ENCODE measurements around the gene RNPEP.
"Not testable (repeated sequence)": the region's sequence is repeated elsewhere in the genome, so short reads cannot be mapped to it uniquely, and the experiment has no call there.

Gene RNPEP

GRCh38 chr1:201982623-201983379, at the start of gene RNPEP:
TSS of gene RNPEP (plus strand) at chr1:201982648. CDS start at chr1:201982667, 19 bp downstream.
- peak; percentile 20 to 28 for DNase-seq (ENCODE audit: low read depth in 2 of 2)

- DNase-seq (ENCODE audit: low read depth in 2 of 2): no peak
These were observed 48.5 kb upstream of the RNPEP start for GRCh38 chr1:201933840-201934430.

DNA sequence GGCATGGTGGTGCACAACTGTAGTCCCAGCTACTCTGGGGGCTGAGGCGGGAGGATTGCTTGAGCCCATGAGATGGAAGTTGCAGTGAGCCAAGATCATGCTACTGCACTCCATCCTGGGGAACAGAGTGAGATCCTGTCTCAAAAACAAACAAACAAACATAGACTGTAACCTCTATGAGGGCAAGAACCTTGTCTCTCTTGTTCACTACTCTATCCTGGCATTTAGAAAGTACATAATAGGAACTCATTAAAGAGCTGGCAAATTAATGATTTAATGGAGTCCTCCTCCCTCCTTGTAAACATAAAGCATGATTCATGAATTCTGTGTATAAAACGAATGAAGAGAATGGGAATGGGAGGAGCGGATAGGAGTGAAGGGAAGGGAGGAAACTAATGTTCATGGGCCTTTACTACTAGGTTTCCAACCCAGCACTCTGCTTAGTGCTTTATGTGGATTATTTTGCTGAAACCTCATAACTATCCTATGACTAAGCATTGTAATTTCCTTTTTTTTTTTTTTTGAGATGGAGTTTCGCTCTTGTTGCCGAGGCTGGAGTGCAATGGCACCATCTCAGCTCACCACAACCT, 44.7 kb upstream of the RNPEP start:
- no peak for DNase-seq (ENCODE audit: low read depth in 2 of 2)

- no peak for DNase-seq (ENCODE audit: low read depth in 2 of 2)
These were observed 43.9 kb upstream of the RNPEP start for GRCh38 chr1:201938440-201939035.

DNA sequence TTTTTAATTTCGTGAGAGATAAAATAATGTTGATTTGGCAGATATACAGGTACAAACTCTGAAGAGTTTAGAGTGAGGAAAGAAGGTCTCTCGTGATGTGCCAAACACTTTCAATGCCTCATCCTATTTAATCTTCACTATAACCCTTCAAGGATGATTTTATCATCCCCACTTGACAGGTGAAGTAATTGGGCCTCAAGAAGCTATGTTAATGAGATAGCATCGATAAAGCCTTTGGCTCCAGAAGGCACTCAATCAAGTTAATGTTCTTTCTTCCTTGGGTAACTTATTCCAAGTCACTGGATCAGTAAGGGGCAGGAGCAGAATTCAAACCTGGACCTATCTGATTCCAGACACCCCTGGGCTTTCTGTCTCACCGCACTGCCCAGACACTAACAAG, 43.3 kb upstream of the RNPEP start:
- DNase-seq (ENCODE audit: low read depth in 2 of 2): no peak

- no peak for DNase-seq (ENCODE audit: low read depth in 2 of 2)
These were observed 42.9 kb upstream of the RNPEP start for GRCh38 chr1:201939574-201939973.

GRCh38 chr1:201940316-201940715, 42.1 kb upstream of the RNPEP start:
- not testable (repeated sequence) for DNase-seq (ENCODE audit: low read depth in 2 of 2)

DNA sequence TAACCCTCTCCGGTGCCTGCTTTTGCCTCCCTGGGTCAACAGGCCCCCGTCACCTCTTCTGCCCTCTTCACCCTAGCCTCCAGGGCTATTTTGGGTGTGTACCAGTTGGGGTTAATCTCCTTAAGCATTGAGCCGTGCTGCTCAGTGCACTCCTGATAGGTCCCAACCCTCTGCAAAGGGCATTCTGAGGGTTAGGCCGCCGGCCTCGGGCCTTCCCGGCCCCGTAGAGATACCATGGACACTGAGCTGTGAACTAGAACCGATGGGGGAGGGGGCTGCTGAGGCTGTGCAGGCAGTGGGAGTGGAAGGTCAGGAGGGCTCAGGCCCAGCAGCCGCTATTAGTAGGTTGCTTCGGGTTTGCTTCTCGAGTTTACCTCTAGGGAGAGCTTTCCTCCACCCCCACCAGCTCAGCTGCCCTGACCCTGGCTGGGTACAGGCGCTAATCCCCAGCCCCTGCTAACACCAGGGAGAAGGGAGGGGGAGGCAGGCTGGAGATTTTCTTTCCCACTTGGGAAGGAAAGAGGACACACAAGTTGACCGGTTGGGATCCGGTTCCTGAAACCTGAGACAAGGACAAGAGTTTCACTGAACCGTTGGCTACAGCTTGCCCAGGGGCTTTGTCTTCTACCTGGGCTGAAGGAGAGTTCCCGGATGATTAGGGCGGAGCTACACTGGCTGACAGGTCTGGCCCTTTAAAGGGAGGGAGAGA, 40.9 kb upstream of the RNPEP start:
- no peak for DNase-seq (ENCODE audit: low read depth in 2 of 2)

DNA sequence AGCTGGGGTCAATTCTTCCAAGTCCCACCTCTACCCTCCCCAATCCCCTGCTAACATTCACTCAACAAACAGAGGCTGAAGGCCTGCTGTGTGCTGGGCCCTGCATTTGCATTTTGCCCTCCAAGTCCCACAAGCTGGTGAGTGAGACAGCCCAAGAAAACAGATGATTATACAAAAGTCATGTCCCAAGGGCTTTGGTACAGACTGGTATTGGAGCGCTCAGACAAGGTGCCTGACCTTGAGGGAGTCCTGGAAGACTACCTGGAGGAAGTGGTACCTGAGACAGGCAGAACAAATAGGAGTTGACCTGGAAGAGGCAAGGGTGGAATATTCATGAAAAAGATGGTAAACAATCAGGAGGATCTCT, 40.3 kb upstream of the RNPEP start:
- DNase-seq (ENCODE audit: low read depth in 2 of 2): no peak

GRCh38 chr1:201944002-201944401, 38.4 kb upstream of the RNPEP start:
- DNase-seq (ENCODE audit: low read depth in 2 of 2): no peak

DNA sequence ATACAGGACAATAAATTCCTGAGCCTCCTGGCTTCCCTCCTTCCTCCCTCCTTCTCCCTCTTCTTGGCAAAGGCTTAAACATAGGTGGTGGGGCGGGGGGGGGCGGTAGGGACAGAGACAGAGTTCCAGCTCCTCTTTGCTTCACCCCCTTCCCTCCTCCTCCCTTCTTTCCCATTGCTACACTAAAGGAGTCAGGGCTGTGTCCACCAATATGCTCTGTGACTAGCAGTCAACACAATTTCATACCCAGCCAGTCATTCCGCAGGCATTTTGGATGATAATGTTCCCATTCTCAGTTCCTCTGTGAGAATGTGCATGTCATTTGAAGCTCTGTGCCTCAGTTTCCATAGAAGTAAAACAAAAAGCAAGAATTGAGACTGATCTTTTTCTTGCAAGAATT, 37.8 kb upstream of the RNPEP start:
- no peak for DNase-seq (ENCODE audit: low read depth in 2 of 2)

- DNase-seq (ENCODE audit: low read depth in 2 of 2): no peak
These were observed 37.3 kb upstream of the RNPEP start for GRCh38 chr1:201945157-201945556.

GRCh38 chr1:201945863-201946223, 36.6 kb upstream of the RNPEP start:
- no peak for DNase-seq (ENCODE audit: low read depth in 2 of 2)

GRCh38 chr1:201946224-201946908, 36.1 kb upstream of the RNPEP start, which contains the start of gene LMOD1:
TSS of gene LMOD1 (minus strand) at chr1:201946548. CDS start at chr1:201946340, 208 bp downstream.
- DNase-seq (ENCODE audit: low read depth in 2 of 2): no peak

DNA sequence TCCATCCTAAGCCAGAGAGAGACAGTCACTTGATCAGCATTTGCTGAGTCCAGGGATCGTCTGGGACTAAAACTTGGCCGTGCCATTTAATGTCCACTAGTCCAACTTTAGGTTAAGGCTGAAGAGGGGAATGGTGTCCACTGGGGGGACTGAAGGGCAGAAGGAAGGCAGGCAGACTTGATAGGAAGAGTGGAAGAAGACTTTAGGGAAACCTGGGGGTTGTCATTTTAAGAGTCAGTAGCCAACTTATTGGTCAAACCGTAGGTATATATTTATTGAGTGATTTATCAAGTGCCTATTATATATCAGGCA, 34.8 kb upstream of the RNPEP start:
- DNase-seq (ENCODE audit: low read depth in 2 of 2): no peak

GRCh38 chr1:201949491-201949890, 33.0 kb upstream of the RNPEP start:
- DNase-seq (ENCODE audit: low read depth in 2 of 2): no peak

GRCh38 chr1:201954263-201955008, 28.0 kb upstream of the RNPEP start:
- DNase-seq (ENCODE audit: low read depth in 2 of 2): peak in 1 of 2 donors; percentile 7

DNA sequence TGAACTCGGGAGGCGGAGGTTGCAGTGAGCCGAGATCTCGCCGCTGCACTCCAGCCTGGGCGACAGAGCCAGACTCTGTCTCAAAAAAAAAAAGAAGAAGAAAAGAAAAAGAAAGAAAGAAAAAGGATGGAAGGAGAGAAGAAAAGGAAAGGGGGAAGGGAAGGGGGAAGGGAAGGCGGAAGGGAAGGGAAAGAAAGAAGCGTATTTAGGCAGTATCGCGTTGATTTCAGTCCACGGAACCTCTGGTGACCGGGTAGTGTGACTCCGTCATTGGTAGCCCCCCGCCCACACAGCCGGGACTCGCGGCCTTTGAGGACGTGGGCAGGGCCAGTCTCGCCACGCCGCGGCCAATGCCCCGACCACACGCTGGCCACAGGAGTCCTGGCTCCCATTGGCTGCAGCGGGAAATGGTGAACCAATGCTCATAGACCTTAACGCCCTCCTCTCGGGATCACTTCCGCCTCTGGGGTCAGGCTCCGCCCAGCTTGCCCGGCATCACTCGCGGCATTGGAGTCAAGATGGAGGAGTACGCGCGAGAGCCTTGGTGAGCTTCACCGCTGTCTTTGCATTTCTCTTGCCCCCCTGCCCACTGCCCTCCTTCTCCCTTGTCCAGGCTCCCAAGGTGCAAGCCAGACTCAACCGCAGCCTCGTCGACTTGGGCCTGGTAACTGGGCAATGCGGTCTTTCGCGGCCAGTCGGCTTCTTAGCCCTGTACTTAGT, 27.3 kb upstream of the RNPEP start, which contains the start of gene TIMM17A:
Gene TIMM17A (plus strand): TSS at position 495 of the 720 bp plus-strand sequence. CDS start 24 bp downstream, at position 519.
- peak; percentile 86 to 90 for DNase-seq (ENCODE audit: low read depth in 2 of 2)

- peak in 1 of 2 donors; percentile 5 for DNase-seq (ENCODE audit: low read depth in 2 of 2)
These were observed 26.7 kb upstream of the RNPEP start for GRCh38 chr1:201955729-201956143.

DNA sequence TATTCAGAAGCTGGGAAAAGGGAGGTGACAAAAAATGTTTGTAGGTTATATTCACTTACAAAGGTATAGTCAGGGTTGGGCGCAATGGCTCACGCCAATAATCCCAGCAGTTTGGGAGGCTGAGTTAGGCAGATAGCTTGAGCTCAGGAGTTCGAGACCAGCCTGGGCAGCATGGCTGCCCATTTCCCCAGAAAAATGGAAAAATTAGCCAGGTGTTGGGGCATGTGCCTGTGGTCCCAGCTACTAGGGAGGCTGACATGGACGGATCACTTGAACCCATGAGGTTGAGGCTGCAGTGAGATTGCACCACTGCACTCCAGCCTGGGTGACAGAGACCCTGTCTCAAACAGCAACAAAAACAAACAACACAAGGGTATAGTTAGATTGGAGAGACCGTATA, 24.1 kb upstream of the RNPEP start:
- no peak for DNase-seq (ENCODE audit: low read depth in 2 of 2)

All from activated CD4-positive, alpha-beta T cell treated with anti-CD3 and anti-CD28 coated beads for 24 hours (primary cell).